ENCODE results near the gene ZBTB32.

DNA sequence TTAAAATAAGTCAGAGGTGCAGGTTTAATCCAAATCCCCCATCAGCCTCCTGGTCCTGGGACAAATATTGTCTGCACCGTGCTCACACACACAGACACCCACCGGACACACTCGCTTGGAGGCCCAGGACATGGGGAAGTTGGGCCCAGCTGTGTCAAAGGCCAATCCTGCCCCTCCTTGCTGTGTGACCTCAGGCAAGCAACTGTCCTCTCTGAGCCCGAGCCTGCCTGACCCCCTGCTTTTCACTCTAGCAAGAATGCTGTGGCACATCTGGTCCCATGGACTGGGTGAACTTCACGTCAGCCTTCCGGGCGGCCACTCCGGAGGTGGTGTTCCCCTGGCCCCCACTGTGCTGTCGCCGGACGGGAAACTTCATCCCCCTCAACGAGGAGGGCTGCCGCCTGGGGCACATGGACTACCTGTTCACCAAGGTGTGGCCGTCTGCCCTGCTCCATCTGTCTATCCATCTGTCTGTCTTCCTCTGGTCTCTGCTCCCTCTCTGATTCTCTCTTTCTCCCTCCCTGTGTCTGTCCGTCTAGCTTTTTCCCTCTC is 28.7 kb upstream of the ZBTB32 start:
- TF ChIP-seq, protein P1, sequence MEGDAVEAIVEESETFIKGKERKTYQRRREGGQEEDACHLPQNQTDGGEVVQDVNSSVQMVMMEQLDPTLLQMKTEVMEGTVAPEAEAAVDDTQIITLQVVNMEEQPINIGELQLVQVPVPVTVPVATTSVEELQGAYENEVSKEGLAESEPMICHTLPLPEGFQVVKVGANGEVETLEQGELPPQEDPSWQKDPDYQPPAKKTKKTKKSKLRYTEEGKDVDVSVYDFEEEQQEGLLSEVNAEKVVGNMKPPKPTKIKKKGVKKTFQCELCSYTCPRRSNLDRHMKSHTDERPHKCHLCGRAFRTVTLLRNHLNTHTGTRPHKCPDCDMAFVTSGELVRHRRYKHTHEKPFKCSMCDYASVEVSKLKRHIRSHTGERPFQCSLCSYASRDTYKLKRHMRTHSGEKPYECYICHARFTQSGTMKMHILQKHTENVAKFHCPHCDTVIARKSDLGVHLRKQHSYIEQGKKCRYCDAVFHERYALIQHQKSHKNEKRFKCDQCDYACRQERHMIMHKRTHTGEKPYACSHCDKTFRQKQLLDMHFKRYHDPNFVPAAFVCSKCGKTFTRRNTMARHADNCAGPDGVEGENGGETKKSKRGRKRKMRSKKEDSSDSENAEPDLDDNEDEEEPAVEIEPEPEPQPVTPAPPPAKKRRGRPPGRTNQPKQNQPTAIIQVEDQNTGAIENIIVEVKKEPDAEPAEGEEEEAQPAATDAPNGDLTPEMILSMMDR (IDR thresholded peaks at IDR 0.05) = no peak
- no peak for TF ChIP-seq POLR2A (IDR thresholded peaks at IDR 0.05)
